Epithelial cell of esophagus (primary cell): ENCODE data around the gene B4GALNT1.
"Not testable (repeated sequence)": the region's sequence is repeated elsewhere in the genome, so short reads cannot be mapped to it uniquely, and the experiment has no call there.

Source experiments
- DNase-seq: peaks from one replicate; pipeline ENCODE4 v3.0.0; 2010; ENCODE audit warnings: low read depth
- H3K4me3 ChIP-seq: 2 replicates; pipeline ENCODE4 v1.5.1; 2011; ENCODE audit warnings: mild to moderate bottlenecking, low read length, control low read depth
- CTCF ChIP-seq: IDR thresholded peaks from 2 replicates; pipeline ENCODE4 v1.5.1; 2011; ENCODE audit warnings: low read depth, mild to moderate bottlenecking, low read length, control low read depth, inconsistent platforms; ENCODE audit not compliant: insufficient read depth; ENCODE audit errors: missing control alignments

The B4GALNT1 gene

DNA sequence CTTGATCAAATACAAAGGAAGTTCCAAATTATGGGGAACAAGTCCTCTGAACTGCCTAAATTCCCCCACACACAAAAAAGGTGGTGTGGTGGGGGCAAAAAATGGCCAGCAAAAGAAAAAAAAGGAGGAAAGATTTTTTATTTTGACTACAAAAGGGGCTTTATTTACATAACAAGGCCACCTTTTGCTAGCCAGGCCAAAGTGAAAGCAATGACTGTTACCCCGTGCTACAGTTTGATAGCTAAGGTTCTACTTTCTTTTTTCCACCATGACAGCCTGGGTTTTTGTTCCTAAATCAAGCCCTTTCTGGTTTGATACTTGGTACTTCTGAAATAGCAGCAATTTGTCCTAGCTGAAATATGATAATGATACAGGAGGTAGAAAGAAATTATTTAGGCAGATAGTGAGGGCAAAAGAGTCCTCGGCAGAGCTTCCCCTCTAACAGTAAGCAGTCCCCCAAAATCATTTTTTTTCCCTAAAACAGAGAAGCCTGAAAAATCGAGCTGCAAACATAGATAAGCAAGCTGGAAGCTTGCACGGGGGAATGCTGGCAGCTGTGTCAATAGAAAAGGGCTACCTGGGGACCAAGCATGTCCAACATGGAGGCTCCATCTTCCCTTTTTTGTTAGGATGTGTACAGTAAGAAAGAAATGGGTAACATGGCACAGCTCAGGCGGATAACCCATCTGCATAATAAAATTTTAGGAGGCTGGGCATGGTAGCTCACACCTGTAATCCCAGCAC, 8.9 kb upstream of the B4GALNT1 start:
- no peak for DNase-seq
- TF ChIP-seq CTCF = no peak

GRCh38 chr12:57640175-57641042, 7.4 kb upstream of the B4GALNT1 start:
- TF ChIP-seq CTCF = no peak
- no peak overlapping the region for H3K4me3 ChIP-seq
- DNase-seq = no peak

More for the DNA sequence above, 8.9 kb upstream of the B4GALNT1 start:
- no peak overlapping the region for H3K4me3 ChIP-seq

GRCh38 chr12:57638096-57638495, 5.1 kb upstream of the B4GALNT1 start:
- DNase-seq = no peak

GRCh38 chr12:57637364-57637763, 4.4 kb upstream of the B4GALNT1 start:
- no peak overlapping the region for H3K4me3 ChIP-seq
- no peak for TF ChIP-seq CTCF
- DNase-seq = no peak

More at GRCh38 chr12:57638096-57638495, 5.1 kb upstream of the B4GALNT1 start:
- TF ChIP-seq CTCF = no peak
- H3K4me3 ChIP-seq = no peak overlapping the region

DNA sequence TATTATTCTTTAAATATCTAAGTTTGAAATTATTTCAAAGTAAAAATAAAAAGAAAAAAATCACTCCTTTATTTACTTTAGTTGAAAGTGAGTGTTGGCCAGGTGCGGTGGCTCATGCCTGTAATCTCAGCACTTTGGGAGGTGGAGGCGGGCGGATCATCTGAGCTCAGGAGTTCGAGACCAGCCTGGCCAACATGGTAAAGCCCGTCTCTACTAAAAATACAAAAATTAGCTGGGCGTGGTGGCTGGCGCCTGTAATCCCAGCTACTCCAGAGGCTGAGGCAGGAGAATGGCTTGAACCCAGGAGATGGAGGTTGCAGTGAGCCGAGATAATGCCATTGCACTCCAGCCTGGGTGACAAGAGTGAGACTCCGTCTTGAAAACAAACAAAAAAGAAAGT, 3.7 kb upstream of the B4GALNT1 start:
- not testable (repeated sequence) for H3K4me3 ChIP-seq, DNase-seq

DNA sequence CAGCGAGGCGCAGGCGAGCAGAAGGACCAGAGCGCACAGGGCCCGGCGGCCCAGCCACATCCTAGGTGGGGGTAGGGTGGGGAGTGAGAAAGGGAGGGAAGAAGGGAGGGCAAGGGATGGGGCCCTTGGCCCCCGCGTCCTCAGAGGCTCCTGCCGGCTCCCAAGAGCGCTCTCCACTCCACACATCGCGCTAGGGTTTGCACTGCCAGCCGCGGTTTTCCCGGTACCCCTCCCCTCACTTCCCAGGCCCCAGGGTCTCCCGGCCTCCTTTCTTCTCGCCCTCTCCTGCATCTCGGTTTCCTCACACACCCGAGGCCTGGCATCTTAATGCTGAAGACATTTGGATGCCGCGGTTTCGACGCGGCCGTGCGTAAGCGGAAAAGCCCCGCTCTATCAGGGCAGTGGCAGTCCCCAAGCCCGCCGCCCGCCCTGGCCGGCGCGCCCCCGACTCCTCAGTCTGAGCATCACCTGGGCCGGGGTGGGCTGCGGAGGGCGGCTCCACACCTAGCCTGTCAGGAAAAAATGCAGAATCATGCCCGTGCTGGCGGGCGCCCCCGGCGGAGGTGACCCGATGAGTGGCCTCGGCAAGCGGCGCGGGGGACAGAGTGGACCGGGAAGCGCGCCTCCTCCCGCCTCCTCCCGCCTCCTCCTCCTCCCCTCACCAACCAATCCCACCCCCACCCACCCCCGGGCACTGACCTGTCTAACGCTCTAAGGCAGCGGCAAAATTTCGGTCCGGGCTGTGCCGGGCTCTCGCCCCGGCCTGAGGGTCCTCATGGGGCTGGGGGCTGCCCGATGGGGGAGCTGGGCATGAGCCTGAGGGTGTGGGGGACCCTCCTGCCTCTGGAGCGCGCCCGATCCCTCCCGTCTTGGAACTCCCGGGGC, 686 bp downstream of the B4GALNT1 start:
- DNase-seq = no peak
- peak overlapping the region; percentile 24 for H3K4me3 ChIP-seq
- no peak for TF ChIP-seq CTCF
